HG02943 (cell line): ENCODE measurements around the gene PIP4K2A.
"Not testable (repeated sequence)": the region's sequence is repeated elsewhere in the genome, so short reads cannot be mapped to it uniquely, and the experiment has no call there.

Experiments used
- ATAC-seq: cut with Tn5 transposase; IDR thresholded peaks from one replicate; pipeline ENCODE4 v1.9.1; 2021; ENCODE audit warnings: mild to moderate bottlenecking, low read depth, moderate library complexity; ENCODE audit not compliant: unreplicated experiment

Gene PIP4K2A

DNA sequence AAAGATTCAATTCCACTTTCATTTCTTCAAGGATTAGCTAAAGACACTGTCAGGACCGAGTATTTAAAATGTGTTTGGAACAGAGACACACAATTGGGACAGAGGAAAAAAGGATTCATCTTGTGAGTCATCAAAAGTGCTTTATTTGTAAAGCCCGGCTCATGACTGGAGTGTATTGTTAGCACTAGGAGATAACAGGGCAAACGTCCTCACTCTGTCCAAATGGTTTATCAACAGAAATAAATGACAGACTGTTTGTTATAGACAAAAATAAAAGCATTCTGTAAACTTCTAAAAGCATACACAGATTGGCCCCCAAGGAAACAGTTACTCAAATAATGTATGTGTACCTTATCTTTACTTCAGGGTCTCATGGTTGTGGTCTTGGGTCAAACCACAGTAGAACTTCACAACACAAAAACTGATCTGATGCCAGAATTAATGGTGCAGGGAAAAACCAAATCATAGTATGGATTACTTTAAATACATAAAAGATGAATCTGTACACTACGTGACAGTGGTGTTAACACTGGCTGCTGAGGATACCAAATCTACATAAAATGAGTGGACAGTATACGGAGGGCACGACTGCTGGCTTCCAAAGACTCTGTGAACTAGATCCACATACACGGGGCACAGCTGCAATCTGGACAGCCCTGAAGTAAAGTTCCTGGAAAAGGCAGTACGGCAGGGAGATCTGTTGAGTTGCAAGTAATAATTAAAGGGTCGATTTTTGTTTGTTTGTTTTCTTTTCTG, 179.4 kb downstream of the PIP4K2A start:
- ATAC-seq = no peak

DNA sequence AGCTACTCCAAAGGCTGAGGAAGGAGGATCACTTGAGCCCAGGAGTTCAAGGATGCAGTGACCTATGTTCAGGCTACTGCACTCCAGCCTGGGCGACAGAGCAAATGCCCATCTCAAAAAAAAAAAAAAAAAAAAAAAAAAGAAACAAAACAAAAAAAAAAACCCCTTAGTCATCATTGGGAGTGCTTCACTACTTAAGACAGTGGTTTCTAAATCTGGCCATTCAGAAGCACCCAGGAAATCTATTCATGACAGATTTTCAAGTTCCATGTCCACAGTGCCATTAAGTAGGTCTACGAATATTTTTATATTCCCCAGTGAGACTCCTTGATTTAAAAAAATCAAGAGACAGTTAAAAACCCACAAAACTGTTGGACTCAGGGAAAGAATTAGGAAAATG, 182.9 kb downstream of the PIP4K2A start:
- no peak for ATAC-seq

DNA sequence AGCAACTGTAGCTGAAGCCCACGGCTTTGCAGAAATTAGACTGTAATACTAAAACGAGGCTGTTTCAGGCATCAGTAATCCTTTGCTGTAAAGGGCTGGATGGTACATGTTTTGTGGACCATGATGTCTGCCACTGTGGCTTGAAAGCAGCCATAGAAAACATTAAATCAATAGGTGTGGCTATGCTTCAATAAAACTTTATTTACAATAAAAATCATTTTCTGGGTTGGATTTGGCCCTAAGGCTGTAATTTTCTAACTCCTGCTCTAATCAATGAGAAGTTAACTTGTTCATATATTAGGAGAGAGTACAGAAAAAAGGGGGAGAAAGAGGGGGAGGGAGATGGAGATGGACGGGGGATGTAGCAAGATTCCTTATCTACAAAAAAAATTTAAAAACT, 183.4 kb downstream of the PIP4K2A start:
- ATAC-seq = no peak

DNA sequence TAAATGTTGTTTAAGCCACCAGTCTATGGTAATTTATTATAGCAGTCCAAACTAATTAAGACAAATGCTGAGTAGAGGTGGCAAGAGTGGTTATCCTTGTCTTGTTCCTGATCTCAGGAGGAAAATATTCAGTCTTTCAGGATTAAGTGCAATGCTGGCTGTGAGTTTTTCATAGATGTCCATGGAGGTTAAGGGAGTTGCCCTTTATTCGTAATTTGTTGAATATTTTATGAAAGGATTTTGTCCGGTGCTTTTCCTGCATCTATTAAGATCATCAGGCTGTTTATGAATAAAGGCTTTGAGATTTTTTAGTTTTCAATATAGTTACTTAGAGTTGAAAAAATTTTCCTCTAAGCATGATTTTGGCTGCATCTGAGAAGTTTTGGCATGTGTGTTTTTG, 186.9 kb downstream of the PIP4K2A start:
- ATAC-seq = no peak

DNA sequence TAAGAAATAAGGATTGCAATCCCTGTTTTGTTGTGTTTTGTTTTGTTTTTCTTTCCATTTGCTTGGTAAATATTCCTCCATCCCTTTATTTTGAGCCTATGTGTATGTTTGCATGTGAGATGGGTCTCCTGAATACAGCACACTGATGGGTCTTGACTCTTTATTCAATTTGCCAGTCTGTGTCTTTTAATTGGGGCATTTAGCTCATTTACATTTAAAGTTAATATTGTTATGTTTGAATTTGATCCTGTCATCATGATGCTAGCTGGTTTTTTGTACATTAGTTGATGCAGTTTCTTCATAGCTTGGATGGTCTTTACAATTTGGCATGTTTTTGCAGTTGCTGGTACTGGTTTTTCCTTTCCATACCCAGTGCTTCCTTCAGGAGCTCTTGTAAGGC, 190.0 kb downstream of the PIP4K2A start:
- ATAC-seq = not testable (repeated sequence)

DNA sequence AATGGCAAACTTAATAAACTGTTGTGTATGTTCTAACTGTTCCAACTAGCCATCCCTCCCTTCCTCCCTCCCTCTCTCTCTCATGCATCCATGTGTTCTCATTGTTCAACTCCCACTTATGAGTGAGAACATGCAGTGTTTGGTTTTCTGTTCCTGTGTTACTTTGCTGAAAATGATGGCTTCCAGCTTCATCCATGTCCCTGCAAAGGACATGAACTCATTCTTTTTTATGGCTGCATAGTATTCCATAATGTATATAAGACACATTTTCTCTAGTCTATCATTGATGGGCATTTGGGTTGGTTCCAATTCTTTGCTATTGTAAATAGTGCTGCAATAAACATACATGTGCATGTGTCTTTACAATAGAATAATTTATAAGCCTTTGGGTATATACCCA, 193.7 kb downstream of the PIP4K2A start:
- ATAC-seq = not testable (repeated sequence)

DNA sequence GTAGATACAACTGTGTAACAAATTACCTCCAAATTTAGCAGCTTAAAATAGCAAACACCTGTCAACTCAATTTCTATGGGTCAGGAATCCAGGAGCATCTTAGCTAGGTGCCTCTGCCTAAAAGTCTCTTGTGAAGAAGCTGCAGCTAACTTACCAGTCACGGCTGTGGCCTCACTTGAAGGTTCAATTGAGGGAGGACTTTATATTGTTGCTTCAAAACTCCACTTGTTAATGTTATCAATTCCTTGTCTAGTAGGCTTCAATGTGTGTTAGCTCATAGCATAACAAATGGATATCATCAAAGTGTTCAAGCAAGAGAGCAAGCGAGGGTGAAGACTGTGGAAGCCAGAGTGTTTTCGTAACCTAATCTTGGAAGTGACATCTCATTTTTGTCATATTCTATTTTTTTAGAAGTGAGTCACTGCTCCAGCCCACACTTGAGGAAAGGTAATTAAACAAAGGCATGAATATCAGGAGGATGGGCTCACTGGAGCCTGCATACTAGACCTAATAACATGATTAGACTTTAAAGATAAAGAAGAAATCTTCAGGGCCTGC, 196.1 kb downstream of the PIP4K2A start:
- no peak for ATAC-seq

DNA sequence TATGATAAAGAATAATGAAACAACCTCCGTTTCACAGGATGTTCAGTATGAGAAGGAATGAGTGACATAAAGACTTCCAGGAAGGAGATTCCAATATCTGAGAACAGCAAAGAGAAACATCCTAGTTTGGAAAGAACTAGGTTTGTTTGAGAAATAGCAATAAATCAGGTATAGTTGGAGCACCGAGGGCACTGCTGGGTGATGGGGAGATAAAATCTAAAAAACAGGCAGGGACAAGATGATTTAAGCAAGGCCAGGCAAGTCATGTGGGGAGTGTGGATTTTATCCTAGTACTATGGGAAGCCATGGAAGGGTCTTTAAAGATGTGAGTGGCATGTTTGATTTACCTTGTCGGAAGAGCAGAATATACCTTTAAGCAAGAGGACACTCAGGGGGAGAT, 199.4 kb downstream of the PIP4K2A start:
- no peak for ATAC-seq

DNA sequence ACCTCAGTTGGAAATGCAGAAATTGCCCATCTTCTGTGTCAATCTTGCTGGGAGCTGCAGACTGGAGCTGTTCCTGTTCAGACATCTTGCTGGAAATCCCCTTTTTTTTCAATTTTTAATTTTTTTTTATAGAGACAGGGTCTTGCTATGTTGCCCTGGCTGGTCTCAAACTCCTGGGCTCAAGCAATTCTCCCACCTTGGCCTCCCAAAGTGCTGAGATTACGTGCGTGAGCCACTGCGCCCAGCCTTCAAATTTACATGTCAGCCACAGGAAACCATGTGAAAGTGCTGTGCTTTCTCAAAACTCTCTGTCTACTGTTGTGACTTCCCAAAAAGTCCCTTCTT, 200.0 kb downstream of the PIP4K2A start:
- not testable (repeated sequence) for ATAC-seq

DNA sequence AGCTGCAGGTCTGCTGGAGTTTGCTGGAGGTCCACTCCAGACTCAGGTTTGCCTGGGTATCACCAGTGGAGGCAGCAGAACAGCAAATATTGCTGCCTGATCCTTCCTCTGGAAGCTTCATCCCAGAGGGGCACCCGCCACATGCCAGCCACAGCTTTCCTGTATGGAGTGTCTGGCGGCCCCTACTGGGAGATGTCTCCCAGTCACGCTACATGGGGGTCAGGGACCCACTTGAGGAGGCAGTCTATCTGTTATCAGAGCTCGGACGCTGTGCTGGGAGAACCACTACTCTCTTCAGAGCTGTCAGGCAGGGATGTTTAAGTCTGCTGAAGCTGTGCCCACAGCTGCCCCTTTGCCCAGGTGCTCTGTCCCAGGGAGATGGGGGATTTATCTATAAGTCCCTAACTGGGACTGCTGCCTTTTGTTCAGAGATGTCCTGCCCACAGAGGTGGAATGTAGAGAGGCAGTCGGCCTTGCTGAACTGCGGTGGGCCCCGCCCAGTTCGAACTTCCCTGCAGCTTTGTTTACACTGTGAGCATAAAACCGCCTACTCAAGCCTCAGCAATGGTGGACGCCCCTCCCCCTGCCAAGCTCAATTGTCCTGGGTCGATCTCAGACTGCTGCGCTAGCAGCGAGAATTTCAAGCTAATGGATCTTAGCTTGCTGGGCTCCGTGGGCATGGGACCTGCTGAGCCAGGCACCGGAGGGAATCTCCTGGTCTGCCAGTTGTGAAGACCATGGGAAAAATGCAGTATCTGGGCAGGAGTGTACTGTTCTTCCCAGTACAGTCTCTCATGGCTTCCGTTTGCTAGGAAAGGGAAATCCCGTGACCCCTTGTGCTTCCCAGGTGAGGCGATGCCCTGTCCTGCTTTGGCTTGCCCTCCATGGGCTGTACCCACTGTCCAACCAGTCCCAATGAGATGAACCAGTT, 200.6 kb downstream of the PIP4K2A start:
- not testable (repeated sequence) for ATAC-seq

DNA sequence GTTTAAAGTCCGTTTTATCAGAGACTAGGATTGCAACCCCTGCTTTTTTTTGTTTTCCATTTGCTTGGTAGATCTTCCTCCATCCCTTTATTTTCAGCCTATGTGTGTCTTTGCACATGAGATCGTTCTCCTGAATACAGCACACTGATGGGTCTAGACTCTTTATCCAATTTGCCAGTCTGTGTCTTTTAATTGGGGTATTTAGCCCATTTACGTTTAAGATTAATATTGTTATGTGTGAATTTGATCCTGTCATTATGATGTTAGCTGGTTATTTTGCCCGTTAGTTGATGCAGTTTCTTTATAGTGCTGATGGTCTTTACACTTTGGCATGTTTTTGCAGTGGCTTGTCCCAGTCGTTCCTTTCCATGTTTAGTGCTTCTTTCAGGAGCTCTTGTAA, 202.4 kb downstream of the PIP4K2A start:
- not testable (repeated sequence) for ATAC-seq

DNA sequence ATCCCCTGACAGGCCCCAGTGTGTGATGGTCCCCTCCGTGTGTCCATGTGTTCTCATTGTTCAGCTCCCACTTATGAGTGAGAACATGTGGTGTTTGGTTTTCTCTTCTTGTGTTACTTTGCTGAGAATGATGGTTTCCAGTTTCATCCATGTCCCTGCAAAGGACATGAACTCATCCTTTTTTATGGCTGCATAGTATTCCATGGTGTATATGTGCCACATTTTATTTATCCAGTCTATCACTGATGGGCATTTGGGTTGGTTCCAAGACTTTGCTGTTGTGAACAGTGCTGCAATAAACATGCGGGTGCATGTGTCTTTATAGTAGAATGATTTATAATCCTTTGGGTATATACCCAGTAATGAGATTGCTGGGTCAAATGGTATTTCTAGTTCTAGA, 206.2 kb downstream of the PIP4K2A start:
- ATAC-seq = not testable (repeated sequence)

DNA sequence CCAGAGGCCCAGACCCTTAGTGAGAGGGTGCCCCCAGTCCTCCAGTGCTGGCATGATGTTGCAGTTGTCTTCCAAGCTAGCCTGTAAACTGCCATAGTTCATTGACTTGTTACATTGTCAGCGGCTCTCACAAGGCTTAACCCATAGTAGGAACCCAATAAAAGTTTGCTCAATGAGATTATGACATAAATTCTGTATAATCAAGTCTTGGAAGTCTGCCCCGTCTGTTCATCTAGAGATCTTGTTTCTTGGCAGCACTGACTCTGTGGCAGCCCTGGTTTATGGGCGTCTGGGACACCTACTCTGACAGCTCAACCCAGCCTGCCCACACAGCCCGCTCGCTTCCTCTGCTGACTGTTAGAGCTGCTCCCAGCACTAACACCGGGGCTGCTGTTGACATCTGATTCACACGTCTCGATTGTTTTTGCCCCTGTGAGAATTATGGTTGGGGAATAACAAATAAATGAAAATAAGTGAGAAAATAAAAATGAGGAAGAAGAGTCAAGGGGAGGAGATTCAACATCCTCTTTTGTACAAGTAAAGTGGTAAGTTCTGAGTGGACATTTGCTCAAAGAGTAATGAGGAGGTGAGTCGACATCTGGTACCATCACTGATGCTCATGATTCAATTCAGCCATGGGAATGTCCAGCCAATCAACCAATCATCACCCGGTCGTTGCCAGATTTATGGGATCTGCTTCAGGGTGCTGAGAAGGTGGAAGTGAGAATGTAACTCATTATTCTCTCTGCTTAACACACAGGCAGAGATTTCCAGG, 208.3 kb downstream of the PIP4K2A start:
- ATAC-seq = no peak

DNA sequence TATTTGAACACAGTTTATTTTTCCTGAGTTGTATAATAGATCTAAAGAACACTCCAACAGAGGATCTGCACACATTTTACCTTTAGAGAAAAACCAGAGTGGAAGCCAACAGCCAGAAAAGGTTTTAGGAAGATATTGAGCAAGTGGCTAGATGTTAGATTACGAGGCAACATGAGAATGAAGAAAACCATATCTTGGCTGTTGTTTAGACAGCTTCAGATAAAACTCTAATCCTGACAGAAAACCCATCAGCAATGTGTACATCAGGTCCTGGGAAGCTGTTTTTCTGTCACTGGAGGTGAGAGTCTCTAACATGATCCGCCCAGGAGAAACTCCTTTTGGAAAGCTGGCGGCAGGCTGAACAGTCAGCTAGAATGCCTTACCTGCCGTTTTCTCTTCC, 209.6 kb downstream of the PIP4K2A start:
- ATAC-seq = no peak

DNA sequence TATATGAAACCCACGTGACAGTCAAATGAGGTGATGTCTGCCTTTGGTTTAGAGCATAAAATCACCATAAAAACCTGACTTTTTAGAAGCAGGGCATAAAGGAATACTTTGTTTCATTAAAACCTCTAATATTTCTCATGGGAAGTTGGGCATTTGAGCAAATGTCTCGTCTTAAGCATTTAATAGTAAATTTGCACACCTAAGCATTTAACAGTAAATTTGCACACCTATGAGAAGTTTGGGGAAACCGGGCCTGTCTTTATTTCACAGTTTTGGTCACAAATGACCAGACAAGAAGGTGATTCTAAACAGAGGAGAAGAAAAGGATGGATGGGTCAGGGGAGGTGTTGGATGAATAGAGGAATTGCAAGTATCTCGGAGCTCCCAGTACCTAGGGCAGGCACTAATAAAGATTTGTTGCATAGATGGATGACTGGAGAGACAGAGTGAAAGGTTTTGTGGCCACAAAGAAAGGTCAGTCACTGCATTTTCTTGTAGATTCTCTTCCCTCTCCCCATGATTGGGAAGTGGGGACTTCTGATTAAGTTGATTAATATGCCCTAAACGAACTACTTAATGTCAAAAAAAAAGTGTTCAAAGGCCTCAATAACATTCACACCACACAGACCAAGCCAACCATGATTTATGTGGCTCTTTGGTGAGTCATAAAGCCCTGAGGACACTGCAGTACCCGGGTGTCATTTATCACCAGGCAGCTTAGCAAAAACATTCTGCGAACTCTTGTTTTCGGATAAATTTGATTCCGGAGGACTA, 210.9 kb downstream of the PIP4K2A start:
- ATAC-seq = no peak

DNA sequence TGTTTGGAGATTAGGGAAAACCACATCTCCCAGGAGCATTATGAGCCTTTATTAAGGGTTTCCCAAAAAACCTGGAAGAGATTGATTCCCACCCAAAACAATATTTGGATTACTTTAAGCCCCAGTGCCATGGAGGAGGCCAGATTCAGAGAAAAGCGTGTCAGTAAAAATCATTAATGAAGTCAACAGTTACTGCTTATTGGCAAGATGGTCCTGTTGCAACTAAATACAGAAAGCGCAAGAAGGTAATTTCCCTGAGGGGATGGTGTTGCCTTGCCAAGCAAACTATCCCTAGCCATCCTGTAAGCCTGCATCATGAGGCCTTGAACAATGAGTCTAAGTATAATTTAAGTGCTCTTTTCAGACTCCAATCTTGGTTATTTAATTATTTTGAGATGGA, 212.5 kb downstream of the PIP4K2A start:
- ATAC-seq = no peak

DNA sequence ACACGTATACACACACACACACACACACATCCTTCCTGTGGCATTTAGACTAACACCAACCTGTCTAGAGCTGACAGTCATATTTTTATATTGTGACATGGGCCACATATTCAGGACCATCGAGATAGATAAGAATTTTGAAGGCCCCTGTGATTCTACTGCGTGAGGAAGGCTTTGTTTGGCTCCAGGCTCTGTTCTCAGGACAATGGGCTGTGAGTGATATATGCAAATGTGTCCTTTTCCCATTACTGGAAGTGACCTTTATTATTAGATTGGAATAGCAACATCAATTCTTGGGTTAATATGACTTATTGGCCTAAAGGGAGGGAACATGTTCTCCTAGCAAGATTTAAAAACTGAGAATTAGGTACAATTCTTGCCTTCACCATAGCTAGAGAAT, 213.0 kb downstream of the PIP4K2A start:
- ATAC-seq = no peak

DNA sequence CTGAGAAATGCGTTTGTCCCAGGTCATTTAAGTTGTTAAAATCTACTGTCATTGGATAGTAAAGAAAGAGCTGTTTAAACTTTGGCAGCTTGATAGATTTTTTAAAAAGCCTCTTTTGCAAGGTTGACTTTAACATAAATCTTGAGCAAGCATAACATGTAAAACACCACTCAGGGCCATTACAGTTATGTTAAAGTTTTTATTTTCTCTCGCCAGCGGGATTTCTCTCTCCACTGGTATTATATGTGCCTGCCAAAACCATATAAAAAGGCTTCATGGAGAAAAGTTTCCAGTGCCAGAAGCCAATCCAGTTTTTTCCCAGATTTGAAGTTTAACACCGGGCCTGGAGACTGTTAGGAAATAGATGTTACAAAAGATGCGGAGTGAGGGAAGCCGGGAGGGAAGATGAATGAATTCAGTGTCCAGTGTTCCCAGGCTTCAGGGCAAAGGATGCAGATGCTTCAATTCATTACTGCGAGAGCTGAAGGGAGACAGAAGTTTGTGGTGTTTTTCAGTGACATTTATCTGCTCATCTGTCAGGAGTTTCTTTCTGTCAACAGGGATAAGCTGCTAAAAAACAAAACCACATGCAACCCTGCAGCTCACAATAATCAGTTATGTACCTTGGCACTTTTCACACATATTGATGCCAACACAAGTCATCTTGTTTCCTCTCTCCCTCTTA, 213.6 kb downstream of the PIP4K2A start:
- ATAC-seq = no peak

DNA sequence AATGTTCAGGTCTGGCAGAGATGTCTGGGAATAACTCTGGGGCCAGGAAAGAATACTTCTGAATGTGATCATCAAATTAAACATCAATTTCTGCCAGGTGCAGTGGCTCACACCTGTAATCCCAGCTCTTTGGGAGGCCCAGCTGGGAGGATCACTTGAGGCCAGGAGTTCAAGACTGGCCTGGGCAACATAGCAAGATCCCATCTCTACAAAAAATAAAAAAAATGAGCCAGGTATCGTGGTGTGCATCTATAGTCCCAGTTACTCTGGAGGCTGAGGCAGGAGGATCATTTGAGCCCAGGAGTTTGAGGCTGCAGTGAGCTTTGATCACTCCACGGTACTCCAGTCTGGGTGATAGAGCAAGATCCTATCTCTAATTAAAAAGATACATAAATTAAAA, 214.4 kb downstream of the PIP4K2A start:
- ATAC-seq = not testable (repeated sequence)
